Stimulated activated CD4-positive, alpha-beta T cell treated with anti-CD3 and anti-CD28 coated beads, Interleukin-15, amount 100 ng/mL, for 48 hours (primary cell): ENCODE data around the gene OBP2A.
"Not testable (repeated sequence)": the region's sequence is repeated elsewhere in the genome, so short reads cannot be mapped to it uniquely, and the experiment has no call there.

Source experiments
- DNase-seq, 2 donors: peaks; one replicate each; pipeline ENCODE4 v3.0.0-alpha.2; 2020; ENCODE audit warnings: low read depth in 2 of 2

OBP2A gene

GRCh38 chr9:135509458-135509857, 36.5 kb upstream of the OBP2A start:
- no peak for DNase-seq

DNA sequence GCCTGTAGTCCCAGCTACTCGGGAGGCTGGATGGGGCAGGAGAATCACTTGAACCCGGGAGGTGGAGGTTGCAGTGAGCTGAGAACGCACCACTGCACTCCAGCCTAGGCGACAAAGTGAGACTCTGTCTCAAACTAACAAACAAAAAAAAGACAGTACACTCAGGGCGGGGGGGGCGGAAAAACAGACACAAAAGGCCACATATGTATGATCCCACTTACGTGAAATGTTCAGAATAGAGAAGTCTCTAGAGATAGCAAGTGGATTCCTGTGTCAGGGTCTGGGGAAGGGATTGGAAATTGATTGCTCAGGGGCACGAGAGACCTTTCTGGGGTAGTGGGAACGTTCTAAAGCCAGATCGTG, 33.7 kb upstream of the OBP2A start:
- DNase-seq, result no peak

GRCh38 chr9:135512904-135513303, 33.0 kb upstream of the OBP2A start:
- DNase-seq, result no peak

DNA sequence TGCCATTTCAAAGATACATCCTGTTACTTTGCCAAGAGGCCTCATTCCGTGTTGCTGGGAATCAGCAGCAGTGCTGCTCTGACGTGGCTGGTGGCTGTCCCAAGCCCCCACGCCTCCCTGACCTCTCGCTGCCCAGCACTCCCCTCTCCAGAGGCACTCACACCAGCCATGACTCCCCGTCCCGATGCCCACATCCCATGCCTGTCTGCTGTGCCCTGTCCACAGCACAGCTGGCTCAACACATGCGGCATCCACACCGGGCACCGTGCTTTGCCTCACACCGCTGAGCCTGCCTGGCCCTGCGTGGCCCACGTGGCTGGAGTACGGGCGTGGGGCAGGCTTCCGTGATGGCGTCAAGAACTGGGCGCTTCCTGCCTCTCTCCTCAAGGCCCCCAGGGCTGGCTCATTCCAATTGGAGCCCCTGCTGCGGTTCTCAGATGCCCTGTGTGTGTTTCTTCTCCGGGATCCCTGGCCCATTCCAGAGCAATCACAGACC, 32.5 kb upstream of the OBP2A start:
- DNase-seq, result no peak

GRCh38 chr9:135513906-135514305, 32.0 kb upstream of the OBP2A start:
- not testable (repeated sequence) for DNase-seq

GRCh38 chr9:135514342-135515082, 31.4 kb upstream of the OBP2A start:
- no peak for DNase-seq

GRCh38 chr9:135515083-135515951, 30.6 kb upstream of the OBP2A start:
- no peak for DNase-seq

- no peak for DNase-seq
Observed at GRCh38 chr9:135516132-135516860, 29.6 kb upstream of the OBP2A start.

DNA sequence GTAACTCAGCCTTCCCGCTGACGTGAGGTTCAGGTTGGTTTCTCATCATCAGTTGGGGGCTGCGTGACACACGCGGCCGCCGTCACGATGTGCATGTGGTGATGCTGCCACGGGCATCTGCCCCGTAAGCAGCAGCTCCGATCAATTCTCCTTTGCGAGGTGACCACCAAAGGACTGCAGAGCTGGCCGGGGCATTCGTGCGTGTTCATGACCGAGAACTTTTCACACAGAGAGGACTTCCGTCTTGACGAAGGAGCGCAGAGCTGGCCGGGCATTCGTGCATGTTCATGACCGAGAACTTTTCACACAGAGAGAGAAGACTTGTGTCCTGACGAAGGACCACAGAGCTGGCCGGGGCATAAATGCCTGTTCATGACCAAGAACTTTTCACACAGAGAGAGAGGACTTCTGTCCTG, 28.5 kb upstream of the OBP2A start:
- no peak for DNase-seq

GRCh38 chr9:135519179-135519971, 26.6 kb upstream of the OBP2A start:
- no peak for DNase-seq

- no peak for DNase-seq
Observed at GRCh38 chr9:135520916-135521607, 24.9 kb upstream of the OBP2A start, which contains the start of gene LCN1. TSS of gene LCN1 (plus strand) at chr9:135521440. CDS start at chr9:135521498, 58 bp downstream.

- no peak for DNase-seq
Observed at GRCh38 chr9:135521608-135522095, 24.3 kb upstream of the OBP2A start.

DNA sequence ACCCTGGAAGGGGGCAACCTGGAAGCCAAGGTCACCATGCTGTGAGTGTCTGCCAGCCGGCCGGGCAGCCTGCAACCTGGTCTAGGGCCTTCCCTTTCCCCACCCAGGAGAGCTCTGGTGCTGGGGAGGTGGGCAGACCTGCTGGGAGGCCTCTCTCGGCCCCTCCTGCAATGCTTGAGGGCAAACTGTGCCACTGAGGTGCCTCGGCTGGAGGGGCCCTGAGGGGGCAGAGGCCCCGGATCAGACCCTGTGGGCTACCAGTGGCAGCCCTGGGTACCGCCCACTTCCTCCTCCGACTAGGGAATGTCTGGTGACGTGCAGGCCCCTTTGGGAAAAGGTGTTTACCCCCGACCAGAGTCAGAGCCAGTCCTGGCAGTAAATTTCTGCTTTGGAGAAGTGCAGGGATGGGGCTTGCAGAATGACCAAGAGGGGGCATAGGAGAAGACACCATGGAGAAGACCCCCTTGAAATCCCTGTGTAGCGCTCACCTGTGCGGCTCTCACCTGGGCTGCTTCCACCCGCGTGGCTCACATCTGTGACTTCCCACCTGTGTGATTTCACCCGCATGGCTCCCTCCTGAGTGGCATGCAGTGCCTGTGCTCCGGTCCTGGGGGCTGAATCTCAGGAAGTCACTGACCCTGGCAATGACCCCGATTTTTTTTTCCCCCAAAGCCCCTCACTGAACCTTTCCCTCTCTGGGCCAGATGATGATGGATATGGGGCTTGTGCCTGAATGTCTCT, 23.6 kb upstream of the OBP2A start:
- no peak for DNase-seq

GRCh38 chr9:135522931-135523330, 23.0 kb upstream of the OBP2A start:
- DNase-seq, result no peak

DNA sequence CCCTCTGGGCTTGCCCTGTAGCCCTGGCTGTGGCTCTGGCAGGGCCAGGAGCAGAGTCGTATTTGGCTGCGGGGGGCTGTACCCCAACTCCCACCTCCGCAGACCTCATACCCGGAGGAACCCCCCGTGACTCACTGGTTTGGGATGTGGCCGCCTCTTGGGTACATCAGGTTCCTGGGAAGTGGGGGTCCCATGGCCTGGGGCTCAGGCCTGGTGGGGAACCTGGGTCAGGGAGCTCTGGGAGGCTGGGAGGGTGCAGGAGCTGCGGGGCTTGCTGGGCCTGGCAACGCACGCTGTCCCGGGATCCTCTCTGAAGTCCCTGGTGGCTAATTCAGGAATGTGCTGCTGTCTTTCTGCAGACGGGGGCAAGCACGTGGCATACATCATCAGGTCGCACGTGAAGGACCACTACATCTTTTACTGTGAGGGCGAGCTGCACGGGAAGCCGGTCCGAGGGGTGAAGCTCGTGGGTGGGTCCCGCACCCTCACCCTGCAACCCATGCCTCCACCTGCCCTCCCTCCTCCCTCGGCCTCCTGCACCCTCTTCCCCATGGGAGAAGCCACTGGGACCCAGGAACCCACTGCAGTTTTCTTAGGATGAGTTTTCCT, 22.3 kb upstream of the OBP2A start:
- no peak for DNase-seq

- no peak for DNase-seq
Observed at GRCh38 chr9:135524130-135524861, 21.6 kb upstream of the OBP2A start.

DNA sequence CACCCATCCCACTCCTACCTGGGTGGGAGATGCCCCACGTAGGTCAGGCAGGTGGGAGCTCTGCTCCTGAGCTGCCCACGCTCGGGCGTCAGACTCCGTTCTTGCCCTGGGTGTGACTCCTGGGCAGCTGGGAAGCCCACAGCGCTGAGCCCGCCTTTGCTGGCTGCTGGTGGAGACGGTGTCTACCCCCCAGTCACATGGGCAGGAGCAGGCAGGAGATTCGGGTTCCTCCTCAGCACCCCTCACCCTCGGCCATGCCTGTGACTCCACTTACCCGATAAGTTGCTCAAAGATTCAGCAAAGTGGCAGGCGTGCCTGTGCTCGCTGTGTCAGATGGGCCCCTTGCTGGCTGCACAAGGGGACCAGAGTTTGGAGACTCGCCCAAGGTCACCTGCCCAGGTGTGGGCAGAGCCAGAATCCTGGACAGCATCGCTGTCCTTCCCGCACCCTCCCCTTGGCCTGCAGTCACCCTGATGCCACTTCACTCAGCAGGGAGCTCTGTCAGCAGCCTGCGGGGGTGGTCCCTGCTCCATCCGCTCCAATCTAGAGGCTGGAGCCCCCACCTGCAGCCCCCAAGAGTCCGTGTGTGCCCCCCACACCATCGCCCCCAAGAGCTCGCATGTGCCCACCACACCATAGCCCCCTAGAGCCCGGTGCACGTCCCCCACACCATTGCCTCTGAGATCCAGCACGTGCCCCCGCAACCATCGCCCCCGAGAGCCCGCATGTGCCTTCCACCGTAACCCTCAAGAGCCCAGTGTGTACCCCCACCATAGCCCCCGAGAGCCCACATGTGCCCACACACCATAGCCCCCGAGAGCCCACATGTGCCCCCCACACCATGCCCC, 20.5 kb upstream of the OBP2A start:
- no peak for DNase-seq
